PFSK-1 (cell line): ENCODE results near the gene SLC7A10.

ENCODE experiments used
- FOXP2 ChIP-seq: optimal IDR thresholded peaks from 2 replicates; pipeline ENCODE3; 2011; ENCODE audit warnings: borderline replicate concordance, control low read depth, inconsistent platforms; ENCODE audit not compliant: insufficient read depth; ENCODE audit errors: extremely low read length, extremely low read depth
- POLR2AphosphoS5 ChIP-seq: IDR thresholded peaks from 2 replicates; pipeline ENCODE4 v1.6.1; 2012; ENCODE audit warnings: low read depth, mild to moderate bottlenecking, control low read depth, low read length, moderate library complexity
- SIN3A ChIP-seq: IDR thresholded peaks from 2 replicates; pipeline ENCODE4 v1.6.1; 2012; ENCODE audit warnings: mild to moderate bottlenecking, low read length, moderate library complexity, borderline replicate concordance; ENCODE audit not compliant: insufficient read depth
- TAF1 ChIP-seq: IDR thresholded peaks from 2 replicates; pipeline ENCODE4 v1.6.1; 2012; ENCODE audit warnings: low read length, control low read depth, borderline replicate concordance; ENCODE audit not compliant: insufficient read depth
- TF ChIP-seq, protein P1 (sequence below), 2 experiments: IDR thresholded peaks; 2 replicates each; pipeline versions ENCODE4 v1.6.1 to v1.8.0; 2011 to 2012; ENCODE audit warnings: low read depth in 2 of 2, low read length in 2 of 2, control low read depth in 1 of 2, inconsistent platforms in 1 of 2, mild to moderate bottlenecking in 1 of 2, moderate library complexity in 1 of 2; ENCODE audit not compliant: insufficient read depth in 1 of 2

The SLC7A10 gene

DNA sequence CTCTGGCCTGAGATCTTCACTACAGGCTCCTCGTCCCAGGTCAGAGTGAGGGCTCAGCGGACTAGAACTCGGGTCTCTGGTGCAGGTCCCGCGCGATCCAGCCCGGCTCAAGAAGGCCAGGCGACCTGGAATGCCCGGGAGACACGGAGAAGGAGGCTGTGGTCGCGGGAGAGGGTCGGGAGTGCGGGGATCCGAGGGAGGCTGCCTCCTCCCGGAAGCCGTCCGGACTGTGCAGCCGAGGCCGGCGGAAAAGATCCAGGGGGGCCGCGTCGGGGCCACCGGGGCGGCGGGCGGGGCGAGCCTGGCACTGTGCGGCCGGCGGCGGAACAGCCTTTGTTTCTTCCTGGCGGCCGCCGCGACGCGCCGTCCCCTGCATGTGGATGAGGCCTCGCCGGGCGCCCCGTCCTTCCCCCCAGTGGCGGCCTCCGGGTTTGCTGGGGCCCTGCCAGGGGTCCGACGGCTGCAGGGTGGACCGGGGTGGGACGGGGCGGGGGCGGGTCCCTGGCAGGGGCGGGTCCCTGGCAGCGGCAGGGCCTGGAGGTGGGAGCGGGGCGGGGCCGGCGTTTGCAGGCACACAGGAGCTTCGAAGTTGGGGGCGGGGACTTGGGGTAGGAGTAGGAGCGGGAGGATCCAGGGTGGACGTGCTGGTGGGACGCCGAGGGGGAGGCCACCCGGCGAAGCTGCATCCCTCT lies 1.0 kb upstream of the SLC7A10 start:
- TF ChIP-seq SIN3A (no peak), FOXP2 (no peak), TAF1 (no peak), POLR2AphosphoS5 (no peak)
- TF ChIP-seq, protein P1, sequence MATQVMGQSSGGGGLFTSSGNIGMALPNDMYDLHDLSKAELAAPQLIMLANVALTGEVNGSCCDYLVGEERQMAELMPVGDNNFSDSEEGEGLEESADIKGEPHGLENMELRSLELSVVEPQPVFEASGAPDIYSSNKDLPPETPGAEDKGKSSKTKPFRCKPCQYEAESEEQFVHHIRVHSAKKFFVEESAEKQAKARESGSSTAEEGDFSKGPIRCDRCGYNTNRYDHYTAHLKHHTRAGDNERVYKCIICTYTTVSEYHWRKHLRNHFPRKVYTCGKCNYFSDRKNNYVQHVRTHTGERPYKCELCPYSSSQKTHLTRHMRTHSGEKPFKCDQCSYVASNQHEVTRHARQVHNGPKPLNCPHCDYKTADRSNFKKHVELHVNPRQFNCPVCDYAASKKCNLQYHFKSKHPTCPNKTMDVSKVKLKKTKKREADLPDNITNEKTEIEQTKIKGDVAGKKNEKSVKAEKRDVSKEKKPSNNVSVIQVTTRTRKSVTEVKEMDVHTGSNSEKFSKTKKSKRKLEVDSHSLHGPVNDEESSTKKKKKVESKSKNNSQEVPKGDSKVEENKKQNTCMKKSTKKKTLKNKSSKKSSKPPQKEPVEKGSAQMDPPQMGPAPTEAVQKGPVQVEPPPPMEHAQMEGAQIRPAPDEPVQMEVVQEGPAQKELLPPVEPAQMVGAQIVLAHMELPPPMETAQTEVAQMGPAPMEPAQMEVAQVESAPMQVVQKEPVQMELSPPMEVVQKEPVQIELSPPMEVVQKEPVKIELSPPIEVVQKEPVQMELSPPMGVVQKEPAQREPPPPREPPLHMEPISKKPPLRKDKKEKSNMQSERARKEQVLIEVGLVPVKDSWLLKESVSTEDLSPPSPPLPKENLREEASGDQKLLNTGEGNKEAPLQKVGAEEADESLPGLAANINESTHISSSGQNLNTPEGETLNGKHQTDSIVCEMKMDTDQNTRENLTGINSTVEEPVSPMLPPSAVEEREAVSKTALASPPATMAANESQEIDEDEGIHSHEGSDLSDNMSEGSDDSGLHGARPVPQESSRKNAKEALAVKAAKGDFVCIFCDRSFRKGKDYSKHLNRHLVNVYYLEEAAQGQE (IDR thresholded peaks at IDR 0.05; ENCODE audit: insufficient read depth in 1 of 2, low read depth in 2 of 2, low read length in 2 of 2) = no peak

DNA sequence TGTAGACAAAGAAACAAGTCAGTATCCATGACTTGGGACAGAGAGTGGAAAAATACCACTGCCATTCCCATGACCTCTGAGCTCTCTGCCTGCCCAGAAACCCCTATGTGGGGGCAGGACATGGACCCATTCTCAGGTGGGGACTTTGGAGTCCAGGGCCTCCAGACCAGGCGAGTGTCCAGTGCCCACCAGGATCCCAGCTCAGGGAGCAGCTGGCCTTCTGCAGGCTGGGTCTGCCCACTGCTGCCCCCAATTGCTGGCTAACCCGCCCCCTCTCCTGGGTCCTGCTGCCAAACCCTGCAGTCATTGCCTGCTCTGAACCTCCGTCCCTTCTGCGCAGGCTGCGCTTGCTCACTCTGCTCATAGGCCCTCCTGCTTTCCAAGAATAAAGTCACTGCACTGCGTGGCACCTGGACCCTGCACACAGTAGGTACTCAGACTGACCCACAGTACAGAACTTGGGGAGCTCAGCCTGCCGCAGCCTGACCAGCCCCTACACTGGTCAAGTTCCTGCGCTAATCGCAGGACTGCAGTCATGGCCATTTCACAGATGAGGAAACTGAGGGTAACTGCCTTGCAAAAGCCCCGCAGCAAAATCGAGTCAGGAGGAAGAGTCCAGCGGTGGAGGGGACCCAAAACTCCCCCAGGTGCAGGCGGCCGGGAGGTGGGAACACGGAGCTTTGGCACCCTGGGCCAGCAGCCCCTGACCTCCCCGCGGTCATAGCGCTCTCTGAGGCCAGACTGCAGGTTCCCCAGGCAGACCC lies 774 bp downstream of the SLC7A10 start:
- TF ChIP-seq SIN3A = no peak
- TF ChIP-seq POLR2AphosphoS5 = no peak
- TF ChIP-seq, protein P1 (IDR thresholded peaks at IDR 0.05; ENCODE audit: insufficient read depth in 1 of 2, low read depth in 2 of 2, low read length in 2 of 2) = no peak
- no peak for TF ChIP-seq TAF1
- TF ChIP-seq FOXP2 = no peak

DNA sequence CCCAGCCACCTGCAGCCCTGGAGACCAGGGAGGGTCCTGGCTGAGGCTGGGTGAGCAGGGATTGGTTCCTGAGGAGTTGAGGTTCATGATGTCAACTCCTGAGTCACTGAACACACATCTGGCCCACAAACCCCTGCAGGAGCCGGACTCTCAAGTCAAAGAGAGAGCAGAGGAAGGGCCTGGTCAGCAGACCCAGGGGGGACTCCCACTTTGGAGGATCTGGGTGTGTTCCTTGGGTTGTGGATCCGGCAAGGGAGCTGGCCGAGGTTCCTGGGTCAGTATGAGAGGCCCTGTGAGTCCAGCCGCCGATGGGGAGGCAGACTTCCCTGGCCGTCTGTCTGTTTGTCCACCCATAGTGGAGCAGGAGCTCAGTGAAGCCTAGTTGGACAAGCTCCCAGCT lies 4.0 kb downstream of the SLC7A10 start:
- TF ChIP-seq TAF1 (no peak), SIN3A (no peak), FOXP2 (no peak), POLR2AphosphoS5 (no peak)
- TF ChIP-seq, protein P1 (IDR thresholded peaks at IDR 0.05; ENCODE audit: insufficient read depth in 1 of 2, low read depth in 2 of 2, low read length in 2 of 2) = no peak

DNA sequence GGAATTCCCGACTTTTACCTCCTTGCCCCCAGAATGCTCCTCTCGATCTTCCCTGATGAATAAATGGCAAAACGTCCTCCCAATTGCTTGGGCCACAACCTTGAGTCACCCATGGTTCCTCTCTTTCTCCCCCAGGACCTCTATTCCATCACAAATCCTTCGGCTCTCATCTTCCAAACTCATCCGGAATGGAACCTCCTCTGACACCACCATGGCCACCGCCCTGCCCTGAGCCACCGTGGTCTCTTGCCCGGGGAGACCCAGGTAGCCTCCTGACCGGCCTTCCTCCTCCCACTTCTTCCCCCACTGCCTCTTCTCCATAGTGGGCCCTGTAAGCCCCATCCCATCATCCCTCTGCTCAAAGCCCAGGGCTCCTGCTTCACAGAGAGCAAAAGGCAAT lies 4.9 kb downstream of the SLC7A10 start:
- TF ChIP-seq FOXP2 = no peak
- TF ChIP-seq, protein P1 (IDR thresholded peaks at IDR 0.05; ENCODE audit: insufficient read depth in 1 of 2, low read depth in 2 of 2, low read length in 2 of 2) = no peak
- no peak for TF ChIP-seq TAF1
- no peak for TF ChIP-seq SIN3A
